ENCODE results near the gene SH3BGRL2. TPM values are rescaled to one million over a fixed set of nuclear protein-coding genes. Genes with fewer than 3 reads are reported as not detected.

SH3BGRL2 gene
- 11.4 and 22.1 TPM in 2 replicates for total RNA-seq

DNA sequence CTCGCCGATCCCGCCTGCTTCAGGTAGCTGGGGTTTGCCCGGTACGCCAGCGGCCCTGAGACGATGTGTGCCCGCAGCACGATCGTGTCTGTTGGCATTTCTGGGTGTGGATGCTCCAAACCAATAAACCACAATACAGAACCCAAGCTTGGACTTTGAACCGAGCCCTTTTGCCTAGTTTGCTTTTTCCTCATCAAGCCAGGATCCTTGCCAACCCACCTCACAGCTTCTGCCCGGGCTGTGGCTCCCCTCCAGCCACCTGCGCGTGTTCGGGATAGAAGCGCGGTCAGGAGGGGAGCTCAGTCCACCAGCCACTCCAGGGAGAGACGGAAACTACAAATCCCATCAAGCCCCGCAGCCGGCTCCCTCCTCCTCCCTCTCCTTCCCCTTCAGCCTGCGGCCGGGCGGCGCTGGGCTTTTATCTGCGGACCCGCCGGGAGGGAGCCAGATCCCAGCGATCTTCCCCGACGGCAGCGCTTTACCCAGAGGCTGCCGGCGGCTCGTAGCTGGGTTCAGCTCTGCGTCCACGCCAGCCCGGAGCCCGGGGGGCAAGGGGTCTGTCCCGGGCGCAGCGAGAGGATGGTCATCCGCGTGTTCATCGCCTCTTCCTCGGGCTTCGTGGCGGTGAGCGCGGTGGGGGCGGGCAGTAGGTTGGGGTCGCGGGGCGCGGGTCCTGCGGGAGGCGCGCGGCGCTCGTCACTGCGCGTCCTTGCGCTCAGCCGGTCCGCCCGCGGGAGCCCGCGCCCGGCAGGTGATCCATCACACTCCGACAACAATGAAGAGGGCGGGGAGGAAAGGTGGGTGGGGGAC, at the start of gene SH3BGRL2:
TSS of gene SH3BGRL2 (plus strand) at position 447 of the 810 bp plus-strand sequence. CDS start at position 580, 133 bp downstream.

Other genes with a start within 250 kb of the SH3BGRL2 start
- gene LCA5, start 93.9 kb upstream of the SH3BGRL2 start, total RNA-seq, result 6.7 and 9.9 TPM in 2 replicates